HCT116 (cell line): Measurements from ENCODE around the gene DKK2. TPM values are rescaled to one million over a fixed set of nuclear protein-coding genes. Genes with fewer than 3 reads are reported as not detected.

Experiments
- ATAC-seq: fragments of 200-7000 bp; cut with Tn5 transposase; 2 replicates; pipeline ENCODE4 v1.9.1; 2020; ENCODE audit warnings: mild to moderate bottlenecking, moderate library complexity
- BruUV-seq: library from RNA; stranded (reverse); fragments of 400-500 nt; replicated peaks from 2 replicates; lab custom pipeline; 2021; lab: Mats Ljungman, UMichigan
- CTCF ChIA-PET: fragments of 300-600 bp; sonication (Branson Sonifier 250); formaldehyde crosslinking; loops from one replicate; lab custom pipeline; 2021; ENCODE audit warnings: antibody characterized with exemption; lab: Charles Lee
- POLR2A ChIA-PET: fragments of 300-600, 350-600 bp; sonication (Branson Sonifier 250); formaldehyde crosslinking; loops from one replicate; lab custom pipeline; 2021; ENCODE audit warnings: antibody characterized with exemption; lab: Charles Lee
- RAD21 ChIA-PET, 2 experiments: fragments of 300-600 bp; sonication (Branson Sonifier 250); formaldehyde crosslinking; loops; one replicate each; lab custom pipeline; 2023; ENCODE audit warnings: low total read pairs in 2 of 2; ENCODE audit not compliant: uncharacterized antibody in 2 of 2, unreplicated experiment in 2 of 2, low non-redundant PET in 1 of 2; lab: Charles Lee
- DNase-seq: peaks from one replicate; pipeline ENCODE4 v3.0.0-alpha.2; 2010; ENCODE audit warnings: low read depth, low spot score
- H2AFZ ChIP-seq: fragments of 200-600 bp; shearing (Covaris generic), sonication (generic); 2 replicates; pipeline ENCODE4 v1.6.1; 2017; ENCODE audit warnings: low read depth, mixed run types, mixed read lengths, antibody characterized with exemption, low read length; ENCODE audit not compliant: poor library complexity, severe bottlenecking
- H3K27ac ChIP-seq: 2 replicates; pipeline ENCODE4 v1.5.1; 2012; ENCODE audit warnings: low read depth, low read length
- H3K27me3 ChIP-seq: fragments of 200-600 bp; sonication (generic); 2 replicates; pipeline ENCODE4 v1.6.1; 2016; ENCODE audit warnings: mixed run types, low read length, mixed read lengths; ENCODE audit not compliant: insufficient read depth
- H3K36me3 ChIP-seq, 2 experiments: fragments of 200-500 bp in 1 of 2; fragments of 200-600 bp in 1 of 2; sonication (Bioruptor generic) in 1 of 2; sonication (generic) in 1 of 2; 2 replicates each; pipeline versions ENCODE4 v1.5.1 to v1.6.1; 2014 to 2016; ENCODE audit warnings: low read length in 2 of 2, inconsistent platforms in 1 of 2, mixed read lengths in 1 of 2, mixed run types in 1 of 2; ENCODE audit not compliant: insufficient read depth in 2 of 2, control insufficient read depth in 1 of 2
- H3K4me1 ChIP-seq, 2 experiments: fragments of 200-600 bp in 1 of 2; sonication (generic) in 1 of 2; 2 replicates each; pipeline versions ENCODE4 v1.5.1 to v1.6.1; 2012 to 2017; ENCODE audit warnings: low read length in 2 of 2, inconsistent platforms in 1 of 2, mild to moderate bottlenecking in 1 of 2, mixed read lengths in 1 of 2, mixed run types in 1 of 2, moderate library complexity in 1 of 2; ENCODE audit not compliant: insufficient read depth in 2 of 2, control insufficient read depth in 1 of 2
- H3K4me2 ChIP-seq: fragments of 200-600 bp; sonication (generic); 2 replicates; pipeline ENCODE4 v1.6.1; 2017; ENCODE audit warnings: mixed run types, low read length, mixed read lengths
- H3K4me3 ChIP-seq, 2 experiments: fragments of 200-600 bp in 1 of 2; sonication (generic) in 1 of 2; replicated peaks in 1 of 2; 2 replicates each; pipeline ENCODE4 v1.5.1; 2011 to 2016; ENCODE audit warnings: low read length in 2 of 2, control low read depth in 1 of 2, low read depth in 1 of 2, mild to moderate bottlenecking in 1 of 2, mixed read lengths in 1 of 2, mixed run types in 1 of 2
- H3K79me2 ChIP-seq: fragments of 200-600 bp; sonication (generic); 2 replicates; pipeline ENCODE4 v1.6.1; 2017; ENCODE audit warnings: mild to moderate bottlenecking, mixed run types, low read length, moderate library complexity, mixed read lengths; ENCODE audit not compliant: insufficient read depth
- H3K9ac ChIP-seq: fragments of 200-600 bp; sonication (generic); 2 replicates; pipeline ENCODE4 v1.6.1; 2016; ENCODE audit warnings: low read length, mixed read lengths
- H3K9me2 ChIP-seq: fragments of 200-600 bp; sonication (generic), shearing (Covaris generic); 2 replicates; pipeline ENCODE4 v1.6.1; 2017; ENCODE audit warnings: mixed run types, mild to moderate bottlenecking, moderate library complexity; ENCODE audit not compliant: insufficient read depth
- H3K9me3 ChIP-seq, 2 experiments: fragments of 200-500 bp in 1 of 2; fragments of 200-600 bp in 1 of 2; sonication (Bioruptor generic) in 1 of 2; sonication (generic) in 1 of 2; 2 replicates each; pipeline ENCODE4 v1.6.1; 2014 to 2017; ENCODE audit warnings: low read length in 2 of 2, mixed read lengths in 2 of 2, inconsistent platforms in 1 of 2, low read depth in 1 of 2, mild to moderate bottlenecking in 1 of 2, mixed run types in 1 of 2, moderate library complexity in 1 of 2; ENCODE audit not compliant: control insufficient read depth in 1 of 2, insufficient read depth in 1 of 2
- H4K20me1 ChIP-seq: fragments of 200-600 bp; sonication (generic), shearing (Covaris generic); 2 replicates; pipeline ENCODE4 v1.6.1; 2017; ENCODE audit warnings: mixed run types, mild to moderate bottlenecking, moderate library complexity; ENCODE audit not compliant: insufficient read depth
- CBX3 ChIP-seq: IDR thresholded peaks from 2 replicates; pipeline ENCODE4 v1.6.1; 2012; ENCODE audit warnings: low read depth
- CEBPB ChIP-seq: IDR thresholded peaks from 2 replicates; pipeline ENCODE4 v1.6.1; 2012; ENCODE audit warnings: low read depth
- EGR1 ChIP-seq: IDR thresholded peaks from 2 replicates; pipeline ENCODE4 v1.6.1; 2012; ENCODE audit warnings: low read depth
- ELF1 ChIP-seq: IDR thresholded peaks from 2 replicates; pipeline ENCODE4 v1.6.1; 2012; ENCODE audit warnings: low read depth, borderline replicate concordance
- EZH2 ChIP-seq: fragments of 200-600 bp; sonication (generic); IDR thresholded peaks from 2 replicates; pipeline ENCODE4 v1.6.1; 2017; ENCODE audit warnings: antibody characterized with exemption, mixed run types
- EZH2phosphoT487 ChIP-seq: fragments of 200-600 bp; IDR thresholded peaks from 2 replicates; pipeline ENCODE4 v1.6.1; 2018; ENCODE audit warnings: antibody characterized with exemption, borderline replicate concordance
- FOSL1 ChIP-seq: IDR thresholded peaks from 2 replicates; pipeline ENCODE4 v1.6.1; 2012; ENCODE audit warnings: low read depth
- JUND ChIP-seq: IDR thresholded peaks from 2 replicates; pipeline ENCODE4 v1.6.1; 2012
- SP1 ChIP-seq: IDR thresholded peaks from 2 replicates; pipeline ENCODE4 v1.6.1; 2012; ENCODE audit warnings: low read depth
- TCF7L2 ChIP-seq: IDR thresholded peaks from 2 replicates; pipeline ENCODE4 v1.7.0; 2011; ENCODE audit warnings: borderline replicate concordance, inconsistent platforms; ENCODE audit not compliant: insufficient read depth, insufficient read length; ENCODE audit errors: extremely low read depth
- YY1 ChIP-seq: IDR thresholded peaks from 2 replicates; pipeline ENCODE4 v1.6.1; 2011; ENCODE audit warnings: low read length, low read depth, moderate library complexity, mild to moderate bottlenecking; ENCODE audit not compliant: insufficient replicate concordance; ENCODE audit errors: extremely low read depth
- ZFX ChIP-seq: fragments of 450-650 bp; IDR thresholded peaks from 2 replicates; pipeline ENCODE4 v1.6.1; 2017
- ZNF274 ChIP-seq: fragments of 200-500 bp; sonication (Bioruptor generic); IDR thresholded peaks from 2 replicates; pipeline ENCODE4 v1.6.1; 2014; ENCODE audit warnings: mild to moderate bottlenecking, low read depth, low read length, inconsistent platforms
- intact Hi-C: fragments of 100-400 bp; cut with micrococcal nuclease; formaldehyde crosslinking; loops from 2 replicates; pipeline ENCODE4 v1.10.0; 2022
- total RNA-seq: library from RNA; stranded (reverse); gene quantifications from one replicate; pipeline ENCODE4 v1.2.1, GENCODE V29; 2021; ENCODE audit not compliant: unreplicated experiment
- TF ChIP-seq, protein P1 (sequence below): IDR thresholded peaks from 2 replicates; pipeline ENCODE4 v1.6.1; 2012
- TF ChIP-seq, protein P2 (sequence below): IDR thresholded peaks from 2 replicates; pipeline ENCODE4 v1.6.1; 2012
- TF ChIP-seq, protein P3 (sequence below): IDR thresholded peaks from 2 replicates; pipeline ENCODE4 v1.6.1; 2012; ENCODE audit warnings: low read depth

DKK2 gene
- total RNA-seq, 1 experiment from 2014 or later = not detected

DNA sequence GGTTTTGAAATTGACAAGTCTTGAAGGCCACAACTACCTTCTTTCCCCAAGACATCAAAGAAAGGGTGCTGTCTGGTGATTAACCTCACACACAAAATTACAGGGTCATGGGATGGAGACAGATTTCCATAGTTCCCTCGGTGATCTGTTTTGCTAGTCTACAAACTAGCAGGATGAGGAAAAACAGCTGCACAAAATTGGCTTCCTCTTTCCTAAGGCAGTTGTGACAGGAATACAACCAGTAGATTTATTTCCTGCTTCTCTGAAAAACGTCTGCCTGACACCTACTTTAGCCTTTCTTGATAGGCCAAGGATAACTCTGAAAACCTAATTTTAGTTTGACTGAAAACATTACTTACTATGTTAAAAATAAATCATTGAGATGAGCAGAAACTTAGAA, 39.6 kb downstream of the DKK2 start:
- ATAC-seq (no peak), DNase-seq (no peak)
- H3K9me2 ChIP-seq = no peaks in the 10 kb centered on the region
- no peaks in the 10 kb centered on the region for H3K4me1 ChIP-seq
- H2AFZ ChIP-seq = no peak overlapping the region
- intact Hi-C loops = no loop called here
- H3K36me3 ChIP-seq = no peaks in the 10 kb centered on the region
- no peak overlapping the region for H3K4me2 ChIP-seq
- no peaks in the 10 kb centered on the region for H3K79me2 ChIP-seq
- POLR2A ChIA-PET = no interaction called here
- H3K9ac ChIP-seq = no peak overlapping the region
- no peak overlapping the region for H3K27ac ChIP-seq
- RAD21 ChIA-PET = no interaction called here
- no TSS peak for BruUV-seq
- CTCF ChIA-PET = no interaction called here
- TF ChIP-seq CEBPB (no peak), CBX3 (no peak), FOSL1 (no peak), ZFX (no peak), ZNF274 (no peak), TCF7L2 (no peak), EZH2phosphoT487 (no peak), EZH2 (no peak), JUND (no peak), YY1 (no peak), EGR1 (no peak), SP1 (no peak), ELF1 (no peak)
- TF ChIP-seq, protein P1, sequence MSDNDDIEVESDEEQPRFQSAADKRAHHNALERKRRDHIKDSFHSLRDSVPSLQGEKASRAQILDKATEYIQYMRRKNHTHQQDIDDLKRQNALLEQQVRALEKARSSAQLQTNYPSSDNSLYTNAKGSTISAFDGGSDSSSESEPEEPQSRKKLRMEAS = no peak
- TF ChIP-seq, protein P2, sequence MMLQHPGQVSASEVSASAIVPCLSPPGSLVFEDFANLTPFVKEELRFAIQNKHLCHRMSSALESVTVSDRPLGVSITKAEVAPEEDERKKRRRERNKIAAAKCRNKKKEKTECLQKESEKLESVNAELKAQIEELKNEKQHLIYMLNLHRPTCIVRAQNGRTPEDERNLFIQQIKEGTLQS = no peak
- TF ChIP-seq, protein P3, sequence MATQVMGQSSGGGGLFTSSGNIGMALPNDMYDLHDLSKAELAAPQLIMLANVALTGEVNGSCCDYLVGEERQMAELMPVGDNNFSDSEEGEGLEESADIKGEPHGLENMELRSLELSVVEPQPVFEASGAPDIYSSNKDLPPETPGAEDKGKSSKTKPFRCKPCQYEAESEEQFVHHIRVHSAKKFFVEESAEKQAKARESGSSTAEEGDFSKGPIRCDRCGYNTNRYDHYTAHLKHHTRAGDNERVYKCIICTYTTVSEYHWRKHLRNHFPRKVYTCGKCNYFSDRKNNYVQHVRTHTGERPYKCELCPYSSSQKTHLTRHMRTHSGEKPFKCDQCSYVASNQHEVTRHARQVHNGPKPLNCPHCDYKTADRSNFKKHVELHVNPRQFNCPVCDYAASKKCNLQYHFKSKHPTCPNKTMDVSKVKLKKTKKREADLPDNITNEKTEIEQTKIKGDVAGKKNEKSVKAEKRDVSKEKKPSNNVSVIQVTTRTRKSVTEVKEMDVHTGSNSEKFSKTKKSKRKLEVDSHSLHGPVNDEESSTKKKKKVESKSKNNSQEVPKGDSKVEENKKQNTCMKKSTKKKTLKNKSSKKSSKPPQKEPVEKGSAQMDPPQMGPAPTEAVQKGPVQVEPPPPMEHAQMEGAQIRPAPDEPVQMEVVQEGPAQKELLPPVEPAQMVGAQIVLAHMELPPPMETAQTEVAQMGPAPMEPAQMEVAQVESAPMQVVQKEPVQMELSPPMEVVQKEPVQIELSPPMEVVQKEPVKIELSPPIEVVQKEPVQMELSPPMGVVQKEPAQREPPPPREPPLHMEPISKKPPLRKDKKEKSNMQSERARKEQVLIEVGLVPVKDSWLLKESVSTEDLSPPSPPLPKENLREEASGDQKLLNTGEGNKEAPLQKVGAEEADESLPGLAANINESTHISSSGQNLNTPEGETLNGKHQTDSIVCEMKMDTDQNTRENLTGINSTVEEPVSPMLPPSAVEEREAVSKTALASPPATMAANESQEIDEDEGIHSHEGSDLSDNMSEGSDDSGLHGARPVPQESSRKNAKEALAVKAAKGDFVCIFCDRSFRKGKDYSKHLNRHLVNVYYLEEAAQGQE = no peak
- no peak overlapping the region for H3K4me3 ChIP-seq
- no peaks in the 10 kb centered on the region for H3K9me3 ChIP-seq
- H3K27me3 ChIP-seq = no peaks in the 10 kb centered on the region
- no peaks in the 10 kb centered on the region for H4K20me1 ChIP-seq
